Astrocyte of the cerebellum (primary cell): ENCODE results near the gene TBX10.

Source experiments
- DNase-seq: peaks from one replicate; pipeline ENCODE4 v3.0.0-alpha.2; 2011; ENCODE audit warnings: low read depth
- H3K4me3 ChIP-seq: 2 replicates; pipeline ENCODE4 v1.5.1; 2011; ENCODE audit warnings: mild to moderate bottlenecking, low read depth, low read length, moderate library complexity
- CTCF ChIP-seq: IDR thresholded peaks from 2 replicates; pipeline ENCODE4 v1.5.1; 2012; ENCODE audit warnings: low read length, low read depth, moderate library complexity, mild to moderate bottlenecking; ENCODE audit errors: missing control alignments
- in situ Hi-C: cut with HindIII; loops from 2 replicates; pipeline ENCODE4 v1.10.0; 2017; ENCODE audit warnings: low sequenced_read_pairs

Gene TBX10

DNA sequence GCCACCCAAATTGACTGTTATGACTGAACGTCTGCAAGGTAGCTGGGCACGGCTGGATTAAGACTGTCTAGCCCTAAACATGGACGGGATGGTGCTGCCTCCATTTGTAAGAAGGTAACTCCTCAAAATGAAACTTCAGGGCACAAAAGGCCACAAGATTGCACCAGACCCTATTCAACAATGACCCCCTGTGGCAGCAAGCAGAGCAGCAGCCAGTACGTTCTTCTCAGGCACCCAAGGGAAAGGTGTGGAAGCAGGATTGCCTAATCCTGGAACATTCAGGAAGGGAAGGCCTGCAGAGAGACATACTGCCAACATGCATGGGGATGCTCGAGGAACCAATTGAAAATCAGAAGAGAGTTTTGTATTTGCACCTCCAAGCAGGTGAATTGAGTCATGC is 4.5 kb upstream of the TBX10 start:
- no peak for DNase-seq
- in situ Hi-C loops = no loop called here
- peak; percentile 23 for TF ChIP-seq CTCF
- H3K4me3 ChIP-seq = no peak overlapping the region

DNA sequence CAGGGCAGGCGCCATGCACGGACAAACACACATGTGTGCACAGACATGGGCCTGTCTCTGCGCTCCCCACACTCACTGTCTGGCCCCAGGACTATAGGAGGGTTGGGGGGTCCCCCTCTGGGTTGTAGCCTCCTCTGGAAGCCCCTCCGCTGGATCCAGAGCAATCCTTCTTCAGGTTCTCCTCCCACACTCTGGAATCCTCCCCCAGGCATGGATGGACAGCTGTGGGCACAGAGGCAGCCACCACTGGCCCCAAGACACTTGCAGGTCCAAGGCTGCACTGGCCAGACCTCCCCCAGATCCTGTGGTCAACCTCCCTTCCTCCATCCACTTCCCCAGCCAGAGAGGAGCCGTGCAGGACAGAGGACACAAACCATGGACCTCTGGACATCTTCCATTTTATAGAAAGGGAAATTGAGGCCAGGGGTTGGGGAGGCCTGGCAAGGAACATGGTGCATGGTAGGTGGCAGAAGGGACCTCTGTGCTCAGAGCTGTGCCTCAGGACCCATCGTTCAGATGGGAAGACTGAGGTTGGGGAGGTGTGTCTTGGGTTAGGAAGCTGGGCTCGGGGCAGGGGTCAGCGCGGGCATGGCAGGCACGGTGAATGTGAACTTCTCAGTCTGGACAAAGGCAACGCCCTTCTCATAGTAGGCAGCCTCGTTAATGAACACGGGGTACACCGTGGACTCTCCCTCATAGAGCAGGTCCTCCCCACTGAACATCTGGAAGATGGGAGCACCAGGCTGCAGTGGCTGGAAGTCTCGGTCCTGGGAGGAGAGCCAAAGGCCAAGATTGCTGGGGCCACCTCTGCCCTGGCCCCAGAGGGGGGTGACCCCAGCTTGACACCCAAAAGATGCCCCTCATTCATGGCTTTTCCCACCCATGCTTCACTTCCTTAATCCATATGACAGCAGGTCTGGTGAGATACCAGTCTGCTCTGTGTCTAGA is 2.9 kb upstream of the TBX10 start:
- DNase-seq = no peak
- no peak for TF ChIP-seq CTCF
- in situ Hi-C loops = no loop called here
- H3K4me3 ChIP-seq = no peak overlapping the region

GRCh38 chr11:67641338-67642172 is 2.0 kb upstream of the TBX10 start:
- in situ Hi-C loops = no loop called here
- DNase-seq = no peak
- no peak for TF ChIP-seq CTCF
- no peak overlapping the region for H3K4me3 ChIP-seq

DNA sequence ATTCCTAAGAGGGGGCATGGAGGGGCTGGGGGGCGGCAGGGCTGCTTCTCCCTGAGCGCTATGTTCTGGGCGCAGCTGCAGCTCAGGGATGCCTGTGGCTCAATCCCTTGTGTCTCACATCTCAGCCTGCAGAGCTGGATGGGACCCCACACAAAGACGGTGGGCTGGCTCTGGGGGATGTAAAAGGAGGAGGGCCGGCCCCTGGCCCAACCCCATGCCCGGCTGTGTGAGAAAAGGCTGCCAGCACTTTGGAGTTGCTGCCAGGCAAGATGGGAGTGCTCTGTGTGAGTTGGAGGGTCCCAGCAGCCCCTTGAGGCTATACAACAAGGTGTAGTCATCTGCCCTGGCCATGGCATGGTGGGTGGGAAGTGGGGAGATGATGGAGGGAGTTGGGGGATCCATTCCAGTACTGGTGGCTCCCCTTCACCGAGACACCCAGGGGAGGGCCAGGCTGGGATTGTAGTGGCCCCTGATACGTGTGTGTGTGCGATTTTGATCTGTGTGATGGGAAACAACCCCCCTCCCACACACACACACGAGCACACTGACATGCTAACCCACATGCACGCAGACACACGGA is 1.3 kb upstream of the TBX10 start:
- no peak for TF ChIP-seq CTCF
- no peak for DNase-seq
- in situ Hi-C loops = no loop called here
- H3K4me3 ChIP-seq = no peak overlapping the region

DNA sequence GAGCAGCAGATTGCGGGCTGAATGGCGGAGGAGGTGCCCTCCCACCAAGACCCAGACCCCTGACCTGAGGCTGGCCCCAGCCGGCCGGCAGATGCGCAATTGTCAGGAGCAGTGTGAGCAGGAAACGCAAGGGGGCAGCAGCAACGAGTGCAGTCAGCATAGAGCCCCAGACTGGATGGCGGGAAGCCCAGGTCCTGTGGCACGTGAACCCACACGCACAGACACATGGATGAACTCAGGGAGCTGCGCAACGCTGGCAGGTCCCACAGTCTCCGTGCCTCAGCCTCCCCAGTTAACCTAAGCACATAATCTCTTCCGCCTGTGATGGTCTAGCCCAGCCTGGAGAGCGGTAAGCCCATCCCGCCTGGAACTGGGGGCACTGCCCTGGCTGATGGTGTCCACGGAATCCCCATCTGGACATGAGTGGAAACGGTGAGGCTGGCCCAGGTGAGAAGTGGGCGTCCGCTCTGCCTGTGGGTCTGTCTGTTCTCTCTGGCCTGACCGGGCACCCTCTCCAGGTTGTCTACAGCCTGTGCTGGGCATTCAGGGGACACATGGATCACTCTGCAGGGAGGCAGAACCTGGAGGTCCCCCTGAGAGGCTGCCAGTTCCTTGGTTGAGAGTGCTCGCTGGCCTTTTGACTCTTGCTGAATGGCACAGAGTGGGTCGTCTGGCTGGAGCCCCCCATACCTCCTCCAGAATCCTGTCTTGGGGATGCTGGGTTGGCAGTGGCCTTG is 626 bp upstream of the TBX10 start:
- DNase-seq = no peak
- in situ Hi-C loops = no loop called here
- H3K4me3 ChIP-seq = no peak overlapping the region
- TF ChIP-seq CTCF = peak; percentile 63
